Gastrocnemius medialis (tissue), 4 donors: ENCODE data around the gene TP53INP2. TPM values are rescaled to one million over a fixed set of nuclear protein-coding genes. Genes with fewer than 3 reads are reported as not detected.

ENCODE experiments used
- ATAC-seq, 2 donors: fragments of 150-250 bp; one replicate each; pipeline ENCODE4 v1.9.1; 2016
- DNase-seq, 2 donors: peaks; one replicate each; pipeline ENCODE4 v3.0.0-alpha.2; 2019
- H3K27ac ChIP-seq, 4 donors: fragments of 200-600 bp; sonication (generic); 1 replicate in 1 of 4; 2 replicates in 3 of 4; pipeline ENCODE4 v1.5.1; 2016 to 2018; ENCODE audit warnings: mild to moderate bottlenecking in 2 of 4, moderate library complexity in 1 of 4
- H3K27me3 ChIP-seq, 3 donors: fragments of 200-600 bp; sonication (generic) in 2 of 3; 1 replicate in 1 of 3; 2 replicates in 2 of 3; pipeline versions ENCODE4 v1.5.1 to v1.6.0; 2016 to 2019; ENCODE audit warnings: mild to moderate bottlenecking in 1 of 3, moderate library complexity in 1 of 3
- H3K36me3 ChIP-seq, 2 donors: fragments of 200-600 bp; sonication (generic) in 1 of 2; one replicate each; pipeline ENCODE4 v1.5.1; 2017 to 2018
- H3K4me1 ChIP-seq, 2 donors: fragments of 200-600 bp; sonication (generic) in 1 of 2; one replicate each; pipeline ENCODE4 v1.5.1; 2016 to 2017; ENCODE audit warnings: mild to moderate bottlenecking in 2 of 2
- H3K4me3 ChIP-seq, 4 donors: fragments of 200-600 bp; sonication (generic) in 3 of 4; 1 replicate in 1 of 4; 2 replicates in 3 of 4; pipeline ENCODE4 v1.5.1; 2016 to 2019; ENCODE audit warnings: mild to moderate bottlenecking in 2 of 4
- H3K9me3 ChIP-seq, 3 donors: fragments of 200-600 bp; sonication (generic) in 2 of 3; 1 replicate in 1 of 3; 2 replicates in 2 of 3; pipeline ENCODE4 v1.5.1; 2016 to 2019
- CTCF ChIP-seq, 5 experiments: fragments of 450-650 bp in 3 of 5; fragments of 200-600 bp in 2 of 5; sonication (generic) in 2 of 5; IDR thresholded peaks in 4 of 5; conservative IDR thresholded peaks in 1 of 5; 1 replicate in 4 of 5; 2 replicates in 1 of 5; pipeline ENCODE4 v1.5.1; 2016 to 2019; ENCODE audit warnings: antibody characterized with exemption in 5 of 5, mild to moderate bottlenecking in 3 of 5, moderate library complexity in 3 of 5
- POLR2A ChIP-seq, 2 donors: fragments of 450-650 bp; IDR thresholded peaks; one replicate each; pipeline ENCODE4 v1.6.1; 2017; ENCODE audit warnings: antibody characterized with exemption in 2 of 2, mild to moderate bottlenecking in 2 of 2, moderate library complexity in 2 of 2
- in situ Hi-C, 4 donors: fragments of 200-750 bp; cut with MboI; loops; one replicate each; pipeline versions ENCODE4 v1.15.0 to v1.8.0; 2017; ENCODE audit warnings: low sequenced_read_pairs in 4 of 4
- intact Hi-C: fragments of 100-400 bp; cut with DNase I; formaldehyde crosslinking; loops from one replicate; pipeline ENCODE4 v1.15.1; 2023; ENCODE audit warnings: low total_unique reads
- total RNA-seq, 4 donors: library from RNA; depleted of rRNA; stranded (reverse); fragments of >200 nt; gene quantifications; one replicate each; pipeline versions ENCODE4 v1.1.0 to v1.2.3, GENCODE V29; 2016

TP53INP2 gene
- total RNA-seq, 4 donors from 2014 or later: 2.9 to 26.7 (median 11.1) TPM

- Histone ChIP-seq H3K36me3 (no peaks in the 10 kb centered on the region), H3K27me3 (no peaks in the 10 kb centered on the region), H3K4me1 (peaks cover 19 to 20% of the 10 kb centered on the region in 2 donors), H3K27ac (no peak overlapping the region), H3K9me3 (no peaks in the 10 kb centered on the region), H3K4me3 (no peak overlapping the region)
- no peak for ATAC-seq
- intact Hi-C loops (no loop called here), in situ Hi-C loops (loop anchor here in 1 of 4 donors (25.0 kb wide), 1 partner anchor 164 kb away; no protein-coding TSS in a partner anchor)
- no peak for TF ChIP-seq POLR2A (IDR thresholded peaks at IDR 0.05)
- no peak for TF ChIP-seq CTCF (IDR thresholded peaks at IDR 0.05 in 4 of 5, conservative IDR thresholded peaks at IDR 0.05 in 1 of 5)
- no peak for DNase-seq
Measured at GRCh38 chr20:34701405-34702085, 2.6 kb upstream of the TP53INP2 start.

- TF ChIP-seq POLR2A (IDR thresholded peaks at IDR 0.05): no peak
- Histone ChIP-seq H3K27me3 (no peaks in the 10 kb centered on the region), H3K36me3 (no peaks in the 10 kb centered on the region), H3K4me1 (peaks cover 24 to 33% of the 10 kb centered on the region in 2 donors), H3K27ac (peak overlapping the region in 2 of 4 donors; percentile 94 to 95), H3K4me3 (peak overlapping the region in 3 of 4 donors; percentile 69 to 74 (median 73)), H3K9me3 (no peaks in the 10 kb centered on the region)
- in situ Hi-C loops (loop anchor here in 1 of 4 donors (25.0 kb wide), 1 partner anchor 166 kb away; no protein-coding TSS in a partner anchor), intact Hi-C loops (no loop called here)
- ATAC-seq: no peak
- DNase-seq: no peak
Measured at GRCh38 chr20:34703061-34703423, 1.1 kb upstream of the TP53INP2 start.

GRCh38 chr20:34703424-34704176 lies 544 bp upstream of the TP53INP2 start:
- H3K36me3 ChIP-seq: no peaks in the 10 kb centered on the region
- H3K4me1 ChIP-seq: peaks cover 26 to 39% of the 10 kb centered on the region in 2 donors
- in situ Hi-C loops: loop anchor here in 1 of 4 donors (25.0 kb wide), 1 partner anchor 166 kb away; no protein-coding TSS in a partner anchor
- ATAC-seq: peak; percentile 8 to 12
- no peak for DNase-seq
- peak overlapping the region; percentile 94 to 100 (median 95) for H3K27ac ChIP-seq
- H3K9me3 ChIP-seq: no peaks in the 10 kb centered on the region
- peak overlapping the region; percentile 69 to 98 (median 74) for H3K4me3 ChIP-seq
- TF ChIP-seq POLR2A (IDR thresholded peaks at IDR 0.05) (no peak), CTCF (IDR thresholded peaks at IDR 0.05 in 4 of 5, conservative IDR thresholded peaks at IDR 0.05 in 1 of 5) (no peak)
- intact Hi-C loops: loop anchor here (1.0 to 2.0 kb wide), 3 partner anchors 26 to 145 kb away; partner anchors contain the start of genes MAP1LC3A and PIGU
- no peaks in the 10 kb centered on the region for H3K27me3 ChIP-seq

GRCh38 chr20:34705008-34705396 lies 858 bp downstream of the TP53INP2 start:
- DNase-seq (no peak), ATAC-seq (no peak)
- Histone ChIP-seq H3K27ac (peak overlapping the region; percentile 94 to 100 (median 95)), H3K27me3 (no peaks in the 10 kb centered on the region), H3K9me3 (no peaks in the 10 kb centered on the region), H3K36me3 (no peaks in the 10 kb centered on the region), H3K4me1 (peaks cover 26 to 43% of the 10 kb centered on the region in 2 donors), H3K4me3 (peak overlapping the region; percentile 69 to 98 (median 74))
- in situ Hi-C loops: loop anchor here in 1 of 4 donors (25.0 kb wide), 1 partner anchor 168 kb away; no protein-coding TSS in a partner anchor
- no peak for TF ChIP-seq POLR2A (IDR thresholded peaks at IDR 0.05)
- no peak for TF ChIP-seq CTCF (IDR thresholded peaks at IDR 0.05 in 4 of 5, conservative IDR thresholded peaks at IDR 0.05 in 1 of 5)
- intact Hi-C loops: loop anchor here (2.0 to 5.0 kb wide), 2 partner anchors 76 to 168 kb away; no protein-coding TSS in a partner anchor
